Liver (tissue), 2 donors: ENCODE results near the gene ERCC3.

Experiments
- FOXA2 ChIP-seq: IDR thresholded peaks from 2 replicates; pipeline ENCODE4 v1.6.1; 2016; ENCODE audit warnings: antibody characterized with exemption
- TF ChIP-seq, protein P1 (sequence below): fragments of 150-350 bp; IDR thresholded peaks from 2 replicates; pipeline ENCODE4 v1.5.1; 2017; ENCODE audit warnings: improper control_type of control experiment, low read depth, low read length; ENCODE audit not compliant: missing input control
- donor health status: healthy.

DNA sequence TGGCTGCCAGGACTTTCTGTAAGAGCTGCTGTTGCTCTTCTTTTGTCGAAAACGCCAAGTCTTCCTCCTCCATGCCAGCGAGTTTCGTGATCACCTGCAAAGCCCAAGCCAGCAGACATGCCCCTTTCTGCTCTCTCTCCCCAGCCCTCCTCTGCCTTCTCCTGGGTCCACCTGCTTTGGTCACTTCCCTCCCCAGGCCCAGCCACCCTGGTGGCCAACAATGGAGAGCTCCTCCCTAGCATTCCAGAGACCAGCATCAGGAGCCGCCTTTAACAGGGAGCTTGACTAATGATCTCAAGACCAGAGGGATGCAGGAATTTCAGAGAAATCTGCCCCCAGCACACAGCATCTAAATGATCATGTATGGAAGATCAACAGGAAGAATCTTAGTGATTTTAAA, 34.6 kb downstream of the ERCC3 start:
- TF ChIP-seq, protein P1, sequence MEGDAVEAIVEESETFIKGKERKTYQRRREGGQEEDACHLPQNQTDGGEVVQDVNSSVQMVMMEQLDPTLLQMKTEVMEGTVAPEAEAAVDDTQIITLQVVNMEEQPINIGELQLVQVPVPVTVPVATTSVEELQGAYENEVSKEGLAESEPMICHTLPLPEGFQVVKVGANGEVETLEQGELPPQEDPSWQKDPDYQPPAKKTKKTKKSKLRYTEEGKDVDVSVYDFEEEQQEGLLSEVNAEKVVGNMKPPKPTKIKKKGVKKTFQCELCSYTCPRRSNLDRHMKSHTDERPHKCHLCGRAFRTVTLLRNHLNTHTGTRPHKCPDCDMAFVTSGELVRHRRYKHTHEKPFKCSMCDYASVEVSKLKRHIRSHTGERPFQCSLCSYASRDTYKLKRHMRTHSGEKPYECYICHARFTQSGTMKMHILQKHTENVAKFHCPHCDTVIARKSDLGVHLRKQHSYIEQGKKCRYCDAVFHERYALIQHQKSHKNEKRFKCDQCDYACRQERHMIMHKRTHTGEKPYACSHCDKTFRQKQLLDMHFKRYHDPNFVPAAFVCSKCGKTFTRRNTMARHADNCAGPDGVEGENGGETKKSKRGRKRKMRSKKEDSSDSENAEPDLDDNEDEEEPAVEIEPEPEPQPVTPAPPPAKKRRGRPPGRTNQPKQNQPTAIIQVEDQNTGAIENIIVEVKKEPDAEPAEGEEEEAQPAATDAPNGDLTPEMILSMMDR: no peak
- TF ChIP-seq FOXA2: no peak
